HCT116 (cell line): Measurements from ENCODE around the gene CCDC116. TPM values are rescaled to one million over a fixed set of nuclear protein-coding genes. Genes with fewer than 3 reads are reported as not detected.
A peak's percentile ranks its signal among the peaks of the same experiment; 100 is the strongest.

Source experiments
- ATAC-seq: fragments of 200-7000 bp; cut with Tn5 transposase; 2 replicates; pipeline ENCODE4 v1.9.1; 2020; ENCODE audit warnings: mild to moderate bottlenecking, moderate library complexity
- BruUV-seq: library from RNA; stranded (reverse); fragments of 400-500 nt; replicated peaks from 2 replicates; lab custom pipeline; 2021; lab: Mats Ljungman, UMichigan
- CTCF ChIA-PET: fragments of 300-600 bp; sonication (Branson Sonifier 250); formaldehyde crosslinking; loops from one replicate; lab custom pipeline; 2021; ENCODE audit warnings: antibody characterized with exemption; lab: Charles Lee
- POLR2A ChIA-PET: fragments of 300-600, 350-600 bp; sonication (Branson Sonifier 250); formaldehyde crosslinking; loops from one replicate; lab custom pipeline; 2021; ENCODE audit warnings: antibody characterized with exemption; lab: Charles Lee
- RAD21 ChIA-PET, 2 experiments: fragments of 300-600 bp; sonication (Branson Sonifier 250); formaldehyde crosslinking; loops; one replicate each; lab custom pipeline; 2023; ENCODE audit warnings: low total read pairs in 2 of 2; ENCODE audit not compliant: uncharacterized antibody in 2 of 2, unreplicated experiment in 2 of 2, low non-redundant PET in 1 of 2; lab: Charles Lee
- DNase-seq: peaks from one replicate; pipeline ENCODE4 v3.0.0-alpha.2; 2010; ENCODE audit warnings: low read depth, low spot score
- H2AFZ ChIP-seq: fragments of 200-600 bp; shearing (Covaris generic), sonication (generic); 2 replicates; pipeline ENCODE4 v1.6.1; 2017; ENCODE audit warnings: low read depth, mixed run types, mixed read lengths, antibody characterized with exemption, low read length; ENCODE audit not compliant: poor library complexity, severe bottlenecking
- H3K27ac ChIP-seq: 2 replicates; pipeline ENCODE4 v1.5.1; 2012; ENCODE audit warnings: low read depth, low read length
- H3K27me3 ChIP-seq: fragments of 200-600 bp; sonication (generic); 2 replicates; pipeline ENCODE4 v1.6.1; 2016; ENCODE audit warnings: mixed run types, low read length, mixed read lengths; ENCODE audit not compliant: insufficient read depth
- H3K36me3 ChIP-seq, 2 experiments: fragments of 200-500 bp in 1 of 2; fragments of 200-600 bp in 1 of 2; sonication (Bioruptor generic) in 1 of 2; sonication (generic) in 1 of 2; 2 replicates each; pipeline versions ENCODE4 v1.5.1 to v1.6.1; 2014 to 2016; ENCODE audit warnings: low read length in 2 of 2, inconsistent platforms in 1 of 2, mixed read lengths in 1 of 2, mixed run types in 1 of 2; ENCODE audit not compliant: insufficient read depth in 2 of 2, control insufficient read depth in 1 of 2
- H3K4me1 ChIP-seq, 2 experiments: fragments of 200-600 bp in 1 of 2; sonication (generic) in 1 of 2; 2 replicates each; pipeline versions ENCODE4 v1.5.1 to v1.6.1; 2012 to 2017; ENCODE audit warnings: low read length in 2 of 2, inconsistent platforms in 1 of 2, mild to moderate bottlenecking in 1 of 2, mixed read lengths in 1 of 2, mixed run types in 1 of 2, moderate library complexity in 1 of 2; ENCODE audit not compliant: insufficient read depth in 2 of 2, control insufficient read depth in 1 of 2
- H3K4me2 ChIP-seq: fragments of 200-600 bp; sonication (generic); 2 replicates; pipeline ENCODE4 v1.6.1; 2017; ENCODE audit warnings: mixed run types, low read length, mixed read lengths
- H3K4me3 ChIP-seq, 2 experiments: fragments of 200-600 bp in 1 of 2; sonication (generic) in 1 of 2; replicated peaks in 1 of 2; 2 replicates each; pipeline ENCODE4 v1.5.1; 2011 to 2016; ENCODE audit warnings: low read length in 2 of 2, control low read depth in 1 of 2, low read depth in 1 of 2, mild to moderate bottlenecking in 1 of 2, mixed read lengths in 1 of 2, mixed run types in 1 of 2
- H3K79me2 ChIP-seq: fragments of 200-600 bp; sonication (generic); 2 replicates; pipeline ENCODE4 v1.6.1; 2017; ENCODE audit warnings: mild to moderate bottlenecking, mixed run types, low read length, moderate library complexity, mixed read lengths; ENCODE audit not compliant: insufficient read depth
- H3K9ac ChIP-seq: fragments of 200-600 bp; sonication (generic); 2 replicates; pipeline ENCODE4 v1.6.1; 2016; ENCODE audit warnings: low read length, mixed read lengths
- H3K9me2 ChIP-seq: fragments of 200-600 bp; sonication (generic), shearing (Covaris generic); 2 replicates; pipeline ENCODE4 v1.6.1; 2017; ENCODE audit warnings: mixed run types, mild to moderate bottlenecking, moderate library complexity; ENCODE audit not compliant: insufficient read depth
- H3K9me3 ChIP-seq, 2 experiments: fragments of 200-500 bp in 1 of 2; fragments of 200-600 bp in 1 of 2; sonication (Bioruptor generic) in 1 of 2; sonication (generic) in 1 of 2; 2 replicates each; pipeline ENCODE4 v1.6.1; 2014 to 2017; ENCODE audit warnings: low read length in 2 of 2, mixed read lengths in 2 of 2, inconsistent platforms in 1 of 2, low read depth in 1 of 2, mild to moderate bottlenecking in 1 of 2, mixed run types in 1 of 2, moderate library complexity in 1 of 2; ENCODE audit not compliant: control insufficient read depth in 1 of 2, insufficient read depth in 1 of 2
- H4K20me1 ChIP-seq: fragments of 200-600 bp; sonication (generic), shearing (Covaris generic); 2 replicates; pipeline ENCODE4 v1.6.1; 2017; ENCODE audit warnings: mixed run types, mild to moderate bottlenecking, moderate library complexity; ENCODE audit not compliant: insufficient read depth
- CEBPB ChIP-seq: IDR thresholded peaks from 2 replicates; pipeline ENCODE4 v1.6.1; 2012; ENCODE audit warnings: low read depth
- EGR1 ChIP-seq: IDR thresholded peaks from 2 replicates; pipeline ENCODE4 v1.6.1; 2012; ENCODE audit warnings: low read depth
- ELF1 ChIP-seq: IDR thresholded peaks from 2 replicates; pipeline ENCODE4 v1.6.1; 2012; ENCODE audit warnings: low read depth, borderline replicate concordance
- EZH2 ChIP-seq: fragments of 200-600 bp; sonication (generic); IDR thresholded peaks from 2 replicates; pipeline ENCODE4 v1.6.1; 2017; ENCODE audit warnings: antibody characterized with exemption, mixed run types
- EZH2phosphoT487 ChIP-seq: fragments of 200-600 bp; IDR thresholded peaks from 2 replicates; pipeline ENCODE4 v1.6.1; 2018; ENCODE audit warnings: antibody characterized with exemption, borderline replicate concordance
- FOSL1 ChIP-seq: IDR thresholded peaks from 2 replicates; pipeline ENCODE4 v1.6.1; 2012; ENCODE audit warnings: low read depth
- MAX ChIP-seq: IDR thresholded peaks from 2 replicates; pipeline ENCODE4 v1.6.1; 2012
- POLR2A ChIP-seq: IDR thresholded peaks from 2 replicates; pipeline ENCODE4 v1.7.0; 2011; ENCODE audit warnings: borderline replicate concordance; ENCODE audit not compliant: insufficient read depth, insufficient read length; ENCODE audit errors: extremely low read depth
- RAD21 ChIP-seq: IDR thresholded peaks from 2 replicates; pipeline ENCODE4 v1.6.1; 2012; ENCODE audit warnings: low read depth, mild to moderate bottlenecking
- REST ChIP-seq: IDR thresholded peaks from 2 replicates; pipeline ENCODE4 v1.6.1; 2012; ENCODE audit warnings: low read depth
- SIN3A ChIP-seq: IDR thresholded peaks from 2 replicates; pipeline ENCODE4 v1.6.1; 2012; ENCODE audit warnings: low read depth
- SP1 ChIP-seq: IDR thresholded peaks from 2 replicates; pipeline ENCODE4 v1.6.1; 2012; ENCODE audit warnings: low read depth
- TCF7L2 ChIP-seq: IDR thresholded peaks from 2 replicates; pipeline ENCODE4 v1.7.0; 2011; ENCODE audit warnings: borderline replicate concordance, inconsistent platforms; ENCODE audit not compliant: insufficient read depth, insufficient read length; ENCODE audit errors: extremely low read depth
- ZBTB33 ChIP-seq: IDR thresholded peaks from 2 replicates; pipeline ENCODE4 v1.6.1; 2011; ENCODE audit warnings: mild to moderate bottlenecking, low read length, moderate library complexity; ENCODE audit not compliant: insufficient replicate concordance; ENCODE audit errors: extremely low read depth
- ZFX ChIP-seq: fragments of 450-650 bp; IDR thresholded peaks from 2 replicates; pipeline ENCODE4 v1.6.1; 2017
- intact Hi-C: fragments of 100-400 bp; cut with micrococcal nuclease; formaldehyde crosslinking; loops from 2 replicates; pipeline ENCODE4 v1.10.0; 2022
- total RNA-seq: library from RNA; stranded (reverse); gene quantifications from one replicate; pipeline ENCODE4 v1.2.1, GENCODE V29; 2021; ENCODE audit not compliant: unreplicated experiment

Gene CCDC116
- total RNA-seq, 1 experiment from 2014 or later: 0.66 TPM

- TF ChIP-seq ZBTB33: no peak
Observed at GRCh38 chr22:21622011-21622918, 10.3 kb upstream of the CCDC116 start (continued).

DNA sequence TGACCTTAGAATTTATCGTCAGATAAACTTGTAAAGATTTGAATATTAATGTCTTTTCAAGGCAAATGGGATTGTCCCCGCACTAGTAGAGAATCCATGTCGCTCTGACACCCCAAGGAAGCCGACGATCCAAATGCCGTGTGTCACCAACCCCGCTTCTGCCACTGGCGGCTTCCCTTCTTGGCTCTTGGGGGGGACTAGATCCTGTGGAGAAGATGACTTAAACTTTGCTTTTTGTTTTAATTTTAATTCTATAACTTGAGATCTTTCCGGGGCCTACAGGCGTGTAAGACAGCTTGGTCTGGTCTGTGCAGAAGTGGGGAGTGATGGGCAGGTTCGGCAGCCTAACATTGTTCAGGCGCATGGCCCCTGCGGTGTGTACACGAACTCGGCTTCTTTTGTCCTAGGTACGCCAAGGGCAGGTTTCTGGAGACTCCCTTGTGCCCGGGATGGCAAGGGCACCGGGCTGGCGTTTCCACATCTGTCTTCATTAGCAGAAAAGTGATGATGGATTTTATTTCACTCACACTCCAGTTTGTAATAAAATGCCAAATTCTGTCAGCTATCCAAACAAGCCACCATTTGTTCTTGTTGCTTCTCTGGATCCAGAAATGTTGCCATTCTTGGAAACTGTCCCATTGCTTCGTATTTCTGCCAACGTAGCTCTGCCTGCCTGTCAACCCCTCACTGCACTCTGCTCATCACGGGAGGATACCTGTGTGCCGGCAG, 9.5 kb upstream of the CCDC116 start:
- ATAC-seq: no peak
- no TSS peak for BruUV-seq
- CTCF ChIA-PET: interaction anchor here (0.7 to 3.2 kb wide), 3 partner anchors 9 to 24 kb away, joined by 3 to 16 read pairs (median 3); partner anchors contain the start of genes CCDC116 and SDF2L1
- Histone ChIP-seq H3K9ac (no peak overlapping the region), H3K36me3 (peaks cover 0 to 29% of the 10 kb centered on the region in 2 experiments; a peak in 1 of 4 replicates), H3K27me3 (no peaks in the 10 kb centered on the region), H3K27ac (peak overlapping the region; percentile 7; the same call in 1 of the 2 replicates), H3K9me2 (no peaks in the 10 kb centered on the region), H2AFZ (no peak overlapping the region), H3K4me3 (no peak overlapping the region), H3K4me2 (no peak overlapping the region), H3K9me3 (no peaks in the 10 kb centered on the region), H4K20me1 (no peaks in the 10 kb centered on the region), H3K4me1 (peaks cover 2 to 15% of the 10 kb centered on the region in 2 experiments), H3K79me2 (peaks cover 74% of the 10 kb centered on the region)
- POLR2A ChIA-PET: interaction anchor here (0.9 kb wide), 1 partner anchor 19 kb away, joined by 3 read pairs; the partner anchor contains the start of gene SDF2L1
- RAD21 ChIA-PET: no interaction called here
- DNase-seq: no peak
- intact Hi-C loops: no loop called here
- no peak for TF ChIP-seq MAX
- no peak for TF ChIP-seq ZBTB33
- TF ChIP-seq SP1: no peak
- TF ChIP-seq EGR1: no peak
- no peak for TF ChIP-seq CEBPB
- no peak for TF ChIP-seq TCF7L2
- no peak for TF ChIP-seq REST
- no peak for TF ChIP-seq SIN3A
- TF ChIP-seq POLR2A: no peak
- no peak for TF ChIP-seq RAD21
- no peak for TF ChIP-seq ZFX
- TF ChIP-seq EZH2: no peak
- TF ChIP-seq EZH2phosphoT487: no peak
- TF ChIP-seq FOSL1: no peak
- no peak for TF ChIP-seq ELF1
